Measurements from ENCODE around the gene ARHGAP26.

ARHGAP26 gene

GRCh38 chr5:143013176-143013891 is 243.2 kb downstream of the ARHGAP26 start:
- Histone ChIP-seq H3K79me2 (ENCODE audit: control insufficient read depth, low read length) (no peaks in the 10 kb centered on the region), H3K27ac (ENCODE audit: low read depth, low read length) (no peak overlapping the region), H4K20me1 (ENCODE audit: control insufficient read depth, insufficient read depth, low read depth, low read length) (no peaks in the 10 kb centered on the region), H3F3A (ENCODE audit: control insufficient read depth, insufficient read depth) (no peaks in the 10 kb centered on the region), H3K27me3 (ENCODE audit: control insufficient read depth, low read length) (no peaks in the 10 kb centered on the region), H3K4me3 (ENCODE audit: low read length) (no peak overlapping the region), H3K4me1 (ENCODE audit: control insufficient read depth, low read length) (peaks cover 4% of the 10 kb centered on the region; the same call in 1 of the 2 replicates), H3K9me3 (ENCODE audit: control insufficient read depth, insufficient read depth, low read length) (no peaks in the 10 kb centered on the region), H3K4me2 (ENCODE audit: low read length) (no peak overlapping the region), H3K9me2 (replicated peaks; ENCODE audit: control insufficient read depth, low read length) (no peaks in the 10 kb centered on the region), H3K36me3 (ENCODE audit: control insufficient read depth, low read length) (no peaks in the 10 kb centered on the region)
- TF ChIP-seq CTCF (IDR thresholded peaks at IDR 0.05; ENCODE audit: low read depth, low read length, poor library complexity, severe bottlenecking) (no peak), EZH2phosphoT487 (IDR thresholded peaks at IDR 0.05; ENCODE audit: borderline replicate concordance, low read length) (no peak)

- no peak overlapping the region for H3K4me3 ChIP-seq (ENCODE audit: low read length)
- TF ChIP-seq CTCF (IDR thresholded peaks at IDR 0.05; ENCODE audit: low read depth, low read length, poor library complexity, severe bottlenecking) (peak; percentile 72), EZH2phosphoT487 (IDR thresholded peaks at IDR 0.05; ENCODE audit: borderline replicate concordance, low read length) (no peak)
- peaks cover 4% of the 10 kb centered on the region; the same call in 1 of the 2 replicates for H3K4me1 ChIP-seq (ENCODE audit: control insufficient read depth, low read length)
- H3F3A ChIP-seq (ENCODE audit: control insufficient read depth, insufficient read depth) = no peaks in the 10 kb centered on the region
- H4K20me1 ChIP-seq (ENCODE audit: control insufficient read depth, insufficient read depth, low read depth, low read length) = no peaks in the 10 kb centered on the region
- no peaks in the 10 kb centered on the region for H3K27me3 ChIP-seq (ENCODE audit: control insufficient read depth, low read length)
- no peaks in the 10 kb centered on the region for H3K9me2 ChIP-seq (replicated peaks; ENCODE audit: control insufficient read depth, low read length)
- no peaks in the 10 kb centered on the region for H3K79me2 ChIP-seq (ENCODE audit: control insufficient read depth, low read length)
- no peaks in the 10 kb centered on the region for H3K36me3 ChIP-seq (ENCODE audit: control insufficient read depth, low read length)
- no peak overlapping the region for H3K27ac ChIP-seq (ENCODE audit: low read depth, low read length)
- no peaks in the 10 kb centered on the region for H3K9me3 ChIP-seq (ENCODE audit: control insufficient read depth, insufficient read depth, low read length)
- no peak overlapping the region for H3K4me2 ChIP-seq (ENCODE audit: low read length)
Measured at GRCh38 chr5:143014017-143014651, 244.0 kb downstream of the ARHGAP26 start.

- H3K4me1 ChIP-seq (ENCODE audit: control insufficient read depth, low read length) = peaks cover 7% of the 10 kb centered on the region
- TF ChIP-seq EZH2phosphoT487 (IDR thresholded peaks at IDR 0.05; ENCODE audit: borderline replicate concordance, low read length) (no peak), CTCF (IDR thresholded peaks at IDR 0.05; ENCODE audit: low read depth, low read length, poor library complexity, severe bottlenecking) (peak; percentile 80)
- no peaks in the 10 kb centered on the region for H4K20me1 ChIP-seq (ENCODE audit: control insufficient read depth, insufficient read depth, low read depth, low read length)
- no peak overlapping the region for H3K4me2 ChIP-seq (ENCODE audit: low read length)
- no peaks in the 10 kb centered on the region for H3K36me3 ChIP-seq (ENCODE audit: control insufficient read depth, low read length)
- no peaks in the 10 kb centered on the region for H3K27me3 ChIP-seq (ENCODE audit: control insufficient read depth, low read length)
- H3F3A ChIP-seq (ENCODE audit: control insufficient read depth, insufficient read depth) = no peaks in the 10 kb centered on the region
- H3K79me2 ChIP-seq (ENCODE audit: control insufficient read depth, low read length) = no peaks in the 10 kb centered on the region
- no peak overlapping the region for H3K4me3 ChIP-seq (ENCODE audit: low read length)
- no peak overlapping the region for H3K27ac ChIP-seq (ENCODE audit: low read depth, low read length)
- no peaks in the 10 kb centered on the region for H3K9me2 ChIP-seq (replicated peaks; ENCODE audit: control insufficient read depth, low read length)
- H3K9me3 ChIP-seq (ENCODE audit: control insufficient read depth, insufficient read depth, low read length) = no peaks in the 10 kb centered on the region
Measured at GRCh38 chr5:143016777-143017516, 246.8 kb downstream of the ARHGAP26 start.

Data from DOHH2 (cell line).